HEK293 (cell line): Measurements from ENCODE around the gene TAS1R3.

ENCODE experiments used
- CTCF ChIA-PET: fragments of 350-600 bp; formaldehyde crosslinking; extraction: SDS; loops from one replicate; lab custom pipeline; 2021; ENCODE audit warnings: antibody characterized with exemption; lab: Yijun Ruan, JAX
- POLR2A ChIA-PET: fragments of 300-600 bp; formaldehyde crosslinking; extraction: SDS; loops from one replicate; lab custom pipeline; 2020; ENCODE audit warnings: antibody characterized with exemption, inconsistent platforms; lab: Yijun Ruan, JAX
- H3K27ac ChIP-seq: fragments of 200-500 bp; sonication (Bioruptor generic); 2 replicates; pipeline ENCODE4 v1.5.1; 2014; ENCODE audit warnings: low read depth, low read length, control low read depth, inconsistent platforms; ENCODE audit errors: extremely low read depth
- H3K36me3 ChIP-seq, 2 experiments: fragments of 200-500 bp in 1 of 2; sonication (Bioruptor generic) in 1 of 2; 1 replicate in 1 of 2; 2 replicates in 1 of 2; pipeline ENCODE4 v1.5.1; 2014 to 2017; ENCODE audit warnings: inconsistent platforms in 2 of 2, low read length in 2 of 2; ENCODE audit not compliant: control insufficient read depth in 2 of 2, insufficient read depth in 1 of 2
- H3K4me1 ChIP-seq: fragments of 200-500 bp; sonication (Bioruptor generic); 2 replicates; pipeline ENCODE4 v1.5.1; 2014; ENCODE audit warnings: mild to moderate bottlenecking, low read length, inconsistent platforms; ENCODE audit not compliant: control insufficient read depth, insufficient read depth
- H3K4me3 ChIP-seq: 2 replicates; pipeline ENCODE4 v1.5.1; 2011; ENCODE audit warnings: low read depth, mild to moderate bottlenecking, control low read depth, low read length, moderate library complexity
- H3K9me3 ChIP-seq: fragments of 200-500 bp; sonication (Bioruptor generic); 2 replicates; pipeline ENCODE4 v1.5.1; 2014; ENCODE audit warnings: low read depth, low read length, inconsistent platforms; ENCODE audit not compliant: control insufficient read depth, insufficient read depth
- BCL11B ChIP-seq: fragments of 450-650 bp; formaldehyde crosslinking; IDR thresholded peaks from 2 replicates; pipeline ENCODE4 v1.5.1; 2016; ENCODE audit warnings: low read depth, missing biosample characterization, missing genetic modification characterization
- GLI2 ChIP-seq: fragments of 450-650 bp; formaldehyde crosslinking; IDR thresholded peaks from 2 replicates; pipeline ENCODE4; 2017; ENCODE audit warnings: missing biosample characterization, missing genetic modification characterization, low read depth, borderline replicate concordance
- HIC1 ChIP-seq: fragments of 450-650 bp; formaldehyde crosslinking; IDR thresholded peaks from 2 replicates; pipeline ENCODE4 v1.5.1; 2016; ENCODE audit warnings: missing biosample characterization, missing genetic modification characterization
- HOXC10 ChIP-seq: sonication (generic); formaldehyde crosslinking; IDR thresholded peaks from 2 replicates; pipeline ENCODE4 v1.8.1; 2023; ENCODE audit warnings: mild to moderate bottlenecking, missing genetic modification reagents
- INSM2 ChIP-seq: fragments of 450-650 bp; formaldehyde crosslinking; IDR thresholded peaks from 2 replicates; pipeline ENCODE4 v1.5.1; 2016; ENCODE audit warnings: missing biosample characterization, missing genetic modification characterization
- SP3 ChIP-seq: fragments of 450-650 bp; formaldehyde crosslinking; IDR thresholded peaks from 2 replicates; pipeline ENCODE4 v1.5.1; 2016; ENCODE audit warnings: missing biosample characterization, missing genetic modification characterization
- YY1 ChIP-seq: fragments of 450-650 bp; formaldehyde crosslinking; IDR thresholded peaks from 2 replicates; pipeline ENCODE4 v1.5.1; 2018; ENCODE audit warnings: missing biosample characterization, missing genetic modification characterization
- ZBTB17 ChIP-seq: fragments of 450-650 bp; formaldehyde crosslinking; IDR thresholded peaks from 2 replicates; pipeline ENCODE4 v1.5.1; 2016; ENCODE audit warnings: missing biosample characterization, missing genetic modification characterization
- ZFHX2 ChIP-seq: fragments of 450-650 bp; formaldehyde crosslinking; conservative IDR thresholded peaks from 2 replicates; pipeline ENCODE4 v1.5.1; 2016; ENCODE audit warnings: missing biosample characterization, missing genetic modification characterization
- ZNF140 ChIP-seq: fragments of 450-650 bp; formaldehyde crosslinking; IDR thresholded peaks from 2 replicates; pipeline ENCODE4 v1.5.1; 2016; ENCODE audit warnings: missing biosample characterization, missing genetic modification characterization
- ZNF221 ChIP-seq: fragments of 450-650 bp; formaldehyde crosslinking; IDR thresholded peaks from 2 replicates; pipeline ENCODE4 v1.5.1; 2017; ENCODE audit warnings: missing biosample characterization, missing genetic modification characterization, borderline replicate concordance
- ZNF274 ChIP-seq, 2 experiments: fragments of 200-500 bp in 1 of 2; fragments of 450-650 bp in 1 of 2; sonication (Bioruptor generic) in 1 of 2; formaldehyde crosslinking in 1 of 2; IDR thresholded peaks; 2 replicates each; pipeline versions ENCODE4 v1.5.1 to v1.6.1; 2014 to 2016; ENCODE audit warnings: borderline replicate concordance in 1 of 2, inconsistent platforms in 1 of 2, low read length in 1 of 2, missing biosample characterization in 1 of 2, missing genetic modification characterization in 1 of 2
- ZNF341 ChIP-seq: fragments of 450-650 bp; formaldehyde crosslinking; IDR thresholded peaks from 2 replicates; pipeline ENCODE4; 2016; ENCODE audit warnings: low read depth, missing biosample characterization, missing genetic modification characterization
- ZNF350 ChIP-seq: fragments of 450-650 bp; formaldehyde crosslinking; IDR thresholded peaks from 2 replicates; pipeline ENCODE4 v1.5.0; 2017; ENCODE audit warnings: missing biosample characterization, mild to moderate bottlenecking, missing genetic modification characterization
- ZNF37A ChIP-seq: fragments of 450-650 bp; IDR thresholded peaks from 2 replicates; pipeline ENCODE4 v1.5.1; 2018; ENCODE audit warnings: missing biosample characterization, missing genetic modification characterization
- ZNF404 ChIP-seq: fragments of 450-650 bp; formaldehyde crosslinking; IDR thresholded peaks from 2 replicates; pipeline ENCODE4 v1.5.1; 2017; ENCODE audit warnings: missing biosample characterization, missing genetic modification characterization
- ZNF433 ChIP-seq: fragments of 450-650 bp; formaldehyde crosslinking; IDR thresholded peaks from 2 replicates; pipeline ENCODE4 v1.5.1; 2016; ENCODE audit warnings: missing biosample characterization, missing genetic modification characterization, low read depth
- ZNF48 ChIP-seq: fragments of 450-650 bp; formaldehyde crosslinking; IDR thresholded peaks from 2 replicates; pipeline ENCODE4 v1.5.1; 2016; ENCODE audit warnings: missing biosample characterization, missing genetic modification characterization
- ZNF513 ChIP-seq: fragments of 450-650 bp; IDR thresholded peaks from 2 replicates; pipeline ENCODE4 v1.5.1; 2018; ENCODE audit warnings: missing biosample characterization, missing genetic modification characterization
- ZNF514 ChIP-seq: fragments of 450-650 bp; formaldehyde crosslinking; IDR thresholded peaks from 2 replicates; pipeline ENCODE4 v1.5.1; 2016; ENCODE audit warnings: missing biosample characterization, missing genetic modification characterization
- ZNF560 ChIP-seq: fragments of 450-650 bp; formaldehyde crosslinking; IDR thresholded peaks from 2 replicates; pipeline ENCODE4 v1.5.1; 2017; ENCODE audit warnings: missing biosample characterization, missing genetic modification characterization, borderline replicate concordance
- ZNF664 ChIP-seq: fragments of 450-650 bp; formaldehyde crosslinking; IDR thresholded peaks from 2 replicates; pipeline ENCODE4 v1.5.1; 2016; ENCODE audit warnings: missing biosample characterization, missing genetic modification characterization
- ZSCAN16 ChIP-seq: fragments of 450-650 bp; formaldehyde crosslinking; IDR thresholded peaks from 2 replicates; pipeline ENCODE4 v1.5.1; 2016; ENCODE audit warnings: missing biosample characterization, missing genetic modification characterization
- ZSCAN30 ChIP-seq: fragments of 450-650 bp; IDR thresholded peaks from 2 replicates; pipeline ENCODE4 v1.5.1; 2018; ENCODE audit warnings: missing biosample characterization, mild to moderate bottlenecking, missing genetic modification characterization, moderate library complexity
- TF ChIP-seq, protein P1 (sequence below): fragments of 450-650 bp; formaldehyde crosslinking; IDR thresholded peaks from 2 replicates; pipeline ENCODE4 v1.5.1; 2016; ENCODE audit warnings: missing biosample characterization, missing genetic modification characterization, low read depth
- TF ChIP-seq, protein P2 (sequence below): fragments of 450-650 bp; formaldehyde crosslinking; IDR thresholded peaks from 2 replicates; pipeline ENCODE4 v1.5.1; 2016; ENCODE audit warnings: missing biosample characterization, missing genetic modification characterization

Gene TAS1R3

GRCh38 chr1:1307261-1307922 is 23.7 kb upstream of the TAS1R3 start (continued):
- no peak; the same call in 1 of the 2 replicates for TF ChIP-seq INSM2
- no peak for TF ChIP-seq HOXC10 (CRISPR knock-in tag)
- TF ChIP-seq ZFHX2 (tag by site-specific recombination) = peak; percentile 95
- TF ChIP-seq ZNF433 (tag by site-specific recombination) = no peak
- no peak for TF ChIP-seq ZNF560 (tag by site-specific recombination)
- no peak for TF ChIP-seq ZNF513 (tag by site-specific recombination)
- TF ChIP-seq ZNF350 (tag by site-specific recombination) = no peak
- TF ChIP-seq ZNF37A (tag by site-specific recombination) = no peak
- TF ChIP-seq, protein P1, sequence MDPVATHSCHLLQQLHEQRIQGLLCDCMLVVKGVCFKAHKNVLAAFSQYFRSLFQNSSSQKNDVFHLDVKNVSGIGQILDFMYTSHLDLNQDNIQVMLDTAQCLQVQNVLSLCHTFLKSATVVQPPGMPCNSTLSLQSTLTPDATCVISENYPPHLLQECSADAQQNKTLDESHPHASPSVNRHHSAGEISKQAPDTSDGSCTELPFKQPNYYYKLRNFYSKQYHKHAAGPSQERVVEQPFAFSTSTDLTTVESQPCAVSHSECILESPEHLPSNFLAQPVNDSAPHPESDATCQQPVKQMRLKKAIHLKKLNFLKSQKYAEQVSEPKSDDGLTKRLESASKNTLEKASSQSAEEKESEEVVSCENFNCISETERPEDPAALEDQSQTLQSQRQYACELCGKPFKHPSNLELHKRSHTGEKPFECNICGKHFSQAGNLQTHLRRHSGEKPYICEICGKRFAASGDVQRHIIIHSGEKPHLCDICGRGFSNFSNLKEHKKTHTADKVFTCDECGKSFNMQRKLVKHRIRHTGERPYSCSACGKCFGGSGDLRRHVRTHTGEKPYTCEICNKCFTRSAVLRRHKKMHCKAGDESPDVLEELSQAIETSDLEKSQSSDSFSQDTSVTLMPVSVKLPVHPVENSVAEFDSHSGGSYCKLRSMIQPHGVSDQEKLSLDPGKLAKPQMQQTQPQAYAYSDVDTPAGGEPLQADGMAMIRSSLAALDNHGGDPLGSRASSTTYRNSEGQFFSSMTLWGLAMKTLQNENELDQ = no peak
- TF ChIP-seq, all 188 proteins: peak for 17

DNA sequence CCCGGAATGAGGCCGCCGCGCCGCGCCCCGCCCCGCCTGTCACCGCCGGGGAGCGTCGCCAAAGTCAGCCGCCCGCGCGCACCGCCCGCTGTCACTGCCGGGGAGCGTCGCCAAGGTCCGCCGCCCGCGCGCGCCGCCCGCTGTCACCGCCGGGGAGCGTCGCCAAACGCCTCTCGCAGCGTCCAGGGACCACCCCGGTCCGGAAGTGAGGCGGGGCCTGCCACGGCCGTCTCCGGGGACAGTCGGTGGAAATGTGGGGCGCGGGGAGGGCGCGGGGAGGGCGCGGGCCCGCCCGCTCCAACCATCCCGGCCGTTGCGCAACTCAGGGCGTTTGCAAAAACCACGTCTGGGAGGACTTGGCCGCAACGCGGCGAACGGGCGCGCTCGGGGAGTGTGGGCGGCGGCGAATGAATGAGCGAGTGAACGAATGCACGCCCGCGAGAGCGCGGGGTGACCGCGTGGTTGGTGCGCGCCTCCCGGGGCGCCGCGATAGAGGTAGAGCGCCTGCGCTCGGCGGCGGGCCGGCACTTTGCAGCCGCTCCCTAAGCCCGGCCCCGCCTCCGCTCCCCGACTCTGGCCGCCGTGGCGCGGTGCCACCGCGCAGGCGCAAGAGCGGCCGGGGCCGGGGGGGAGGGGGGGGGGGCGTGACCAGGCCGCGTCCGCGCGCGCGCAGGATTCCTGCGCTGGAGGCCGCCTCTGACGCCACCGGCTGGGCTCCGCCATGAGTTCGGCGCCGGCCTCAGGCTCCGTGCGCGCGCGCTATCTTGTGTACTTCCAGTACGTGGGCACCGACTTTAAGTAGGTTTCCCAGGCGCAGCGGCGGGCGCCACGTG is 22.9 kb upstream of the TAS1R3 start, which contains the start of the genes ACAP3 and PUSL1:
Gene ACAP3 (minus strand): TSS at position 8 of the 833 bp plus-strand sequence. CDS start 115 bp downstream, outside the sequence.
Gene PUSL1 (plus strand): TSS at position 675 of the 833 bp plus-strand sequence. CDS start 47 bp downstream, at position 722.
- Histone ChIP-seq H3K36me3 (peaks cover 0 to 44% of the 10 kb centered on the region in 2 experiments; a peak in 1 of 3 replicates), H3K27ac (peak within 1 kb of the TSS; percentile 96)
- CTCF ChIA-PET = no interaction called here
- 0 out of 2 replicates have a peak, but pooled peaks have one; percentile 50 for TF ChIP-seq ZBTB17 (tag by site-specific recombination)
- TF ChIP-seq SP3 (tag by site-specific recombination) = peak; percentile 76
- peak; percentile 61; the same call in 1 of the 2 replicates for TF ChIP-seq BCL11B (tag by site-specific recombination)
- TF ChIP-seq YY1 (tag by site-specific recombination) = peak; percentile 17
- TF ChIP-seq ZNF404 (tag by site-specific recombination) = no peak
- peak; percentile 50; the same call in 1 of the 2 replicates for TF ChIP-seq HIC1 (tag by site-specific recombination)
- TF ChIP-seq GLI2 (tag by site-specific recombination) = no peak
- TF ChIP-seq, protein P2, sequence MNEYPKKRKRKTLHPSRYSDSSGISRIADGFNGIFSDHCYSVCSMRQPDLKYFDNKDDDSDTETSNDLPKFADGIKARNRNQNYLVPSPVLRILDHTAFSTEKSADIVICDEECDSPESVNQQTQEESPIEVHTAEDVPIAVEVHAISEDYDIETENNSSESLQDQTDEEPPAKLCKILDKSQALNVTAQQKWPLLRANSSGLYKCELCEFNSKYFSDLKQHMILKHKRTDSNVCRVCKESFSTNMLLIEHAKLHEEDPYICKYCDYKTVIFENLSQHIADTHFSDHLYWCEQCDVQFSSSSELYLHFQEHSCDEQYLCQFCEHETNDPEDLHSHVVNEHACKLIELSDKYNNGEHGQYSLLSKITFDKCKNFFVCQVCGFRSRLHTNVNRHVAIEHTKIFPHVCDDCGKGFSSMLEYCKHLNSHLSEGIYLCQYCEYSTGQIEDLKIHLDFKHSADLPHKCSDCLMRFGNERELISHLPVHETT = peak; percentile 80
- TF ChIP-seq ZNF140 (tag by site-specific recombination) = no peak
- TF ChIP-seq ZSCAN30 (tag by site-specific recombination) = peak; percentile 62
- TF ChIP-seq ZNF341 (tag by site-specific recombination) = 0 out of 2 replicates have a peak, but pooled peaks have one; percentile 23
- TF ChIP-seq ZNF48 = no peak
- TF ChIP-seq ZNF274 (IDR thresholded peaks at IDR 0.05; ENCODE audit: low read length) = no peak
- TF ChIP-seq ZNF274 (tag by site-specific recombination; IDR thresholded peaks at IDR 0.05; ENCODE audit: borderline replicate concordance) = no peak
- no peak for TF ChIP-seq ZNF514 (tag by site-specific recombination)
- TF ChIP-seq ZNF664 (tag by site-specific recombination) = no peak
- peak; percentile 82; the same call in 1 of the 2 replicates for TF ChIP-seq ZSCAN16 (tag by site-specific recombination)
- no peak for TF ChIP-seq ZNF221 (tag by site-specific recombination)

More for the DNA sequence above, 22.9 kb upstream of the TAS1R3 start, which contains the start of the genes ACAP3 and PUSL1:
- POLR2A ChIA-PET = no interaction called here
- no peaks in the 10 kb centered on the region for H3K9me3 ChIP-seq
- H3K4me1 ChIP-seq = peaks cover 20% of the 10 kb centered on the region
- peak within 1 kb of the TSS; percentile 81 for H3K4me3 ChIP-seq
